CD4-positive, alpha-beta memory T cell (primary cell): ENCODE data around the gene HJURP. TPM values are rescaled to one million over a fixed set of nuclear protein-coding genes. Genes with fewer than 3 reads are reported as not detected.

Experiments used
- CTCF ChIA-PET: fragments of 350-600 bp; sonication (Branson Sonifier 250); formaldehyde crosslinking; loops from one replicate; lab custom pipeline; 2021; ENCODE audit warnings: inconsistent platforms; ENCODE audit not compliant: partially characterized antibody; lab: Charles Lee
- POLR2A ChIA-PET: fragments of 350-600 bp; sonication (Branson Sonifier 250); formaldehyde crosslinking; loops from one replicate; lab custom pipeline; 2021; ENCODE audit not compliant: partially characterized antibody; lab: Charles Lee
- DNase-seq, 5 donors: peaks; one replicate each; pipeline versions ENCODE4 v3.0.0 to v3.0.0-alpha.2; 2020 to 2022; ENCODE audit warnings: mixed read lengths in 1 of 5
- H3K27ac ChIP-seq: one replicate; pipeline ENCODE4 v1.7.0; 2013; ENCODE audit warnings: low read depth, low read length
- H3K27me3 ChIP-seq: 2 replicates; pipeline ENCODE4 v1.7.0; 2013; ENCODE audit warnings: mild to moderate bottlenecking, low read length, moderate library complexity; ENCODE audit not compliant: insufficient read depth
- H3K36me3 ChIP-seq: 2 replicates; pipeline ENCODE4 v1.7.0; 2013; ENCODE audit warnings: mild to moderate bottlenecking, low read length, moderate library complexity; ENCODE audit not compliant: insufficient read depth
- H3K4me1 ChIP-seq: 2 replicates; pipeline ENCODE4 v1.7.0; 2013; ENCODE audit warnings: mild to moderate bottlenecking, low read length, moderate library complexity; ENCODE audit not compliant: insufficient read depth
- H3K4me3 ChIP-seq, 2 donors: one replicate each; pipeline ENCODE4 v1.7.0; 2013; ENCODE audit warnings: low read length in 2 of 2, mild to moderate bottlenecking in 1 of 2
- H3K9me3 ChIP-seq, 2 donors: one replicate each; pipeline ENCODE4 v1.7.0; 2013; ENCODE audit warnings: low read length in 2 of 2, control low read depth in 1 of 2; ENCODE audit not compliant: control insufficient read depth in 1 of 2
- H3K27ac Mint-ChIP-seq, 7 donors: one replicate each; pipeline ENCODE4 v1.8.0; 2020 to 2021; ENCODE audit warnings: mixed read lengths in 7 of 7, mild to moderate bottlenecking in 6 of 7, inconsistent platforms in 3 of 7, moderate library complexity in 3 of 7
- H3K27me3 Mint-ChIP-seq, 2 donors: one replicate each; pipeline ENCODE4 v1.8.0; 2020 to 2021; ENCODE audit warnings: mixed read lengths in 2 of 2
- H3K36me3 Mint-ChIP-seq, 2 donors: one replicate each; pipeline ENCODE4 v1.8.0; 2020 to 2021; ENCODE audit warnings: mixed read lengths in 2 of 2, inconsistent platforms in 1 of 2, mild to moderate bottlenecking in 1 of 2
- H3K4me1 Mint-ChIP-seq, 4 donors: one replicate each; pipeline ENCODE4 v1.8.0; 2020 to 2021; ENCODE audit warnings: mixed read lengths in 4 of 4, mild to moderate bottlenecking in 1 of 4
- H3K4me3 Mint-ChIP-seq, 8 donors: one replicate each; pipeline ENCODE4 v1.8.0; 2020 to 2021; ENCODE audit warnings: mixed read lengths in 8 of 8, mild to moderate bottlenecking in 7 of 8, moderate library complexity in 6 of 8, inconsistent platforms in 3 of 8
- H3K9me3 Mint-ChIP-seq, 8 donors: one replicate each; pipeline ENCODE4 v1.8.0; 2020 to 2021; ENCODE audit warnings: mixed read lengths in 8 of 8, mild to moderate bottlenecking in 5 of 8, inconsistent platforms in 3 of 8, moderate library complexity in 1 of 8
- intact Hi-C: fragments of 100-400 bp; cut with micrococcal nuclease; formaldehyde crosslinking; loops from one replicate; pipeline ENCODE4 v1.15.1; 2023
- polyA plus RNA-seq, 2 donors: library from polyadenylated mRNA; unstranded; fragments of 300-500 nt; fragmentation: Illumina TruSeq; gene quantifications; one replicate each; pipeline ENCODE4 v1.2.3, GENCODE V29; 2021
- total RNA-seq, 2 experiments: library from RNA; stranded (reverse); gene quantifications; one replicate each; pipeline ENCODE4 v1.2.3, GENCODE V29; 2021

HJURP gene
- total and polyA plus RNA-seq, 4 experiments from 2014 or later = 0.19 to 0.44 TPM; not detected in 2

DNA sequence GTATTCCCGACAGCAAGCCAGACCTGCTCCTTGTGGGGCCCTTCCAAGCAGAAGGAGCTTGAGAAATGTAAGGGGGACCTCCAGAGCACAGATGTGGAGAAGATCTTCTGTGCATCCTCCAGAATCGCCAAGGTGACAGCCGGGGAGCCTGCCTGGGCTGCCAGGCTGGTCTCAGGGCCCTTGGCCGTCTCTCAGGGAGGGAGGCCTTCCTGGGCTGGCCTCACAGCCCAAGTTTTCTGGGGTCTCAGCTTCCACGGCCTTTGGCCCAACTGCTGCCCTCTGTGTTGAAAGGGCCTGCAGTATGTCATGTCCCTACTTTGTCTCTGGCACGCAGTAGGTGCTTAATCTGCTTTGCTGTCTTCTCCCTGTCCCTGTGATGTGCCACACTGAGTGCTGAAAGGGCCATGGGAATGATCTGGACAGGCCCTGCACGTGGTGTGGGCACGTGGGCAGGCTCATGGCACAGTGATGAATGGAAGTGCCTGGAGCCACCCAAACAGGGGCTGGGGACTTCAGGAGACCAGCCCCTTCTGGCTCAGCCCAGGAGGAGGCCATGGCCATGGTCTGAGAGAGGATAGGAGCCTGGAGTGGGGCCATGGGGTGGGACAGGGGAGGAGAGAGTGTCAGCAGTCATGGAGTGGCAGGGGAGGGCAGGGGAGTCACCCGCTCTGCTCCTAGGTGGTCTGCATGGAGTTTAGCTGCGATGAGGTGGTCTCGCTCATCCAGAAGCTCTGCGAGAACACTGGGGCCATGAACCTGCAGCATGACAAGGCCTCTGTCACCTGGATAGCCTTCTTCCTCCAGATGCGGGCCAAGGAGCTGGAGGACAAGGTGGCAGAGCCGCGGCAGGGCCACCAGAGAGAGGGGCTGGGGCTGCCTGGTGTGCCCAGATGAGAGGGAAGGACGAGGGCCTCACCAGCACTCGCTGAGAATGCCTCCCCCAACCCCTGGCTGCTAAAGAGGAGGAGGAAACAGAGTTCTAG is 35.4 kb downstream of the HJURP start:
- Histone ChIP-seq H3K27ac (no peak overlapping the region), H3K4me3 (no peak overlapping the region), H3K4me1 (no peaks in the 10 kb centered on the region), H3K27me3 (no peaks in the 10 kb centered on the region), H3K36me3 (no peaks in the 10 kb centered on the region), H3K9me3 (no peaks in the 10 kb centered on the region)
- H3K36me3 Mint-ChIP-seq = no peaks in the 10 kb centered on the region
- H3K27ac Mint-ChIP-seq = no peak overlapping the region
- ChIA-PET CTCF (no interaction called here), POLR2A (no interaction called here)
- H3K27me3 Mint-ChIP-seq = peaks cover 1 to 11% of the 10 kb centered on the region in 2 donors
- intact Hi-C loops = no loop called here
- no peaks in the 10 kb centered on the region for H3K9me3 Mint-ChIP-seq
- DNase-seq = no peak
- no peak overlapping the region for H3K4me3 Mint-ChIP-seq
- H3K4me1 Mint-ChIP-seq = no peaks in the 10 kb centered on the region

DNA sequence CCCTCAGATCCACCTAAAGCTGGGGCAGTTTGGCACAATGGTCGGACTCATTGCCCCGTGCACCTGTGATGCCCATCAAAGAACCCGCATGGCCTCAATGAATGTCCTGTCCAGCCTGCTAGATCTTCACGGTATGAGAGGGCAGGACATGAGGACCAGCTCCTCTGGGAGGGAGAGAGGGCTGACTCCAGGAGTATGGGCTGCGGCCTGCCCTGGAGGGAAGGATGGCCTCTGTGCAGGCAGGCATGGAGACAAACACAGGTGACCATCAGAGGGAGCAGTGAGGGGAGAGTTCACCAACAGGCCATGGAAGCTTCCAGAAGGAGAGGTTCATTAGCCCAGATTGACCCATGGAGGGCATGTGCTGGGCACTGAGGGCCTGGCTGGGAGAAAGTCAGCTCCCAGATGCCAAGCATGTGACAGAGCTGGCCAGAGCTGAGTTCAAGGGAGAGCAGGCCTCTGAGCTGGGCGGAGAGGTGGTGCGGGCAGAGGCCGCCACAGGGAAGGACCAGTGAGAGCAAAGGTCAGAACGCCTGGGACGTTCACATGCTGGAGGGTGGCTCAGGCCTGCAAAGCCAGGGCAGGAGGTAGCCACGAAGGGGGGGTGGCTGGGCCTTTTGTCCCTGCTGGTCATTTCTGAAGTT is 36.2 kb downstream of the HJURP start:
- H3K36me3 Mint-ChIP-seq = no peaks in the 10 kb centered on the region
- no peaks in the 10 kb centered on the region for H3K9me3 ChIP-seq
- H3K36me3 ChIP-seq = no peaks in the 10 kb centered on the region
- H3K4me1 ChIP-seq = no peaks in the 10 kb centered on the region
- ChIA-PET CTCF (no interaction called here), POLR2A (no interaction called here)
- H3K9me3 Mint-ChIP-seq = no peaks in the 10 kb centered on the region
- H3K4me3 ChIP-seq = no peak overlapping the region
- H3K4me3 Mint-ChIP-seq = no peak overlapping the region
- no peak overlapping the region for H3K27ac ChIP-seq
- H3K4me1 Mint-ChIP-seq = no peaks in the 10 kb centered on the region
- peak overlapping the region in 1 of 7 donors; percentile 57 for H3K27ac Mint-ChIP-seq
- no peak for DNase-seq
- peaks cover 0 to 11% of the 10 kb centered on the region in 2 donors for H3K27me3 Mint-ChIP-seq
- intact Hi-C loops = no loop called here
- no peaks in the 10 kb centered on the region for H3K27me3 ChIP-seq

DNA sequence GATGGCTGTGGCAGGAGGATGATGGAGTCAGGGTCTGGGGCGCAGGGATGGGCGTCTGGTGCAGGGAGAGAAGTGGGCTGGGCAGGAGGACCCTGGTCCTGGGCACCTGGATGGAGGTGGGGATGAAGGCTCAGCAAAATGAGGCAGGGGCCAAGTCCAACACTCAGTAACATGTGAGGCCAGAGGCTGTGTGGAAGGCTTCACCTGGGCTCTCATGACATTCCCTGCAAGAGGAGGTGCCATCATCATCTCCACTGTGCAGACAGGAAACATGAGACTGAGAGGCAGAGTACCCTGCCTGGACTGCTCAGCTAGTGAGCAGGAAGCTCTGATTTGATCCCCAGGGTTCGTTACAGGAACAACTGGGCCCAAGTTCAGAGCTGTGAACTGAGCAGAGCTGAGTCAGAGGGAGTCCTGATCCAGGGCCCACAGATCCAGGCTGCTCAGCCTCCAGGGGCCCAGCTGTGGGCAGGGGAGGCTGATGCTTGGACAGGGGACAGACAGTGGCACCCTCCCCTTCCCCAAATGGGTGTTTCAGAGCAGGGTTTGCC is 36.9 kb downstream of the HJURP start:
- H3K27me3 ChIP-seq = no peaks in the 10 kb centered on the region
- no peaks in the 10 kb centered on the region for H3K9me3 ChIP-seq
- peaks cover 0 to 11% of the 10 kb centered on the region in 2 donors for H3K27me3 Mint-ChIP-seq
- H3K27ac ChIP-seq = no peak overlapping the region
- no peak overlapping the region for H3K4me3 Mint-ChIP-seq
- POLR2A ChIA-PET = no interaction called here
- peak overlapping the region in 1 of 7 donors; percentile 74 for H3K27ac Mint-ChIP-seq
- H3K4me1 Mint-ChIP-seq = no peaks in the 10 kb centered on the region
- CTCF ChIA-PET = no interaction called here
- no peaks in the 10 kb centered on the region for H3K4me1 ChIP-seq
- intact Hi-C loops = no loop called here
- no peak overlapping the region for H3K4me3 ChIP-seq
- H3K36me3 Mint-ChIP-seq = no peaks in the 10 kb centered on the region
- no peaks in the 10 kb centered on the region for H3K36me3 ChIP-seq
- no peaks in the 10 kb centered on the region for H3K9me3 Mint-ChIP-seq
- DNase-seq = no peak

DNA sequence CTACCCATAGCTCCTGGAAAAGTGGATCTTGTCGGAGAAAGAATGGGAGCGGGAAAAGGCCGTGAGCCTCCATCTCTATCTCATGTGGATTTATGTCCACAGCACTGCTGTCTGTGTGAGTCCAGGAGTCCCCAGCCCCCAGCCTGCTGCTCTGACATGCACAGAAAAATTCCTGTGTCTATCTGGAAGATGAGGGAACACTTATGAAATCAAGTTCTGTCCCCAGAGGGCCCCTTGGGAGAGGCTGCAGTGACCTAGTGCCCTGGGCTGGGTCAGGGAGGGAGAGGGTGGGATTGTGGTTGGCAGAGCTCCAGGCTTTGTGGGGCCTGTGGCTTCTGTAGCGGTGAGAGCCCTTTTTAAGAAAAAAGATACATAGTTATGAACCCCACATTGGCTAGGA is 37.6 kb downstream of the HJURP start:
- DNase-seq = no peak
- H3K4me1 Mint-ChIP-seq = no peaks in the 10 kb centered on the region
- CTCF ChIA-PET = no interaction called here
- Histone ChIP-seq H3K36me3 (no peaks in the 10 kb centered on the region), H3K9me3 (no peaks in the 10 kb centered on the region), H3K27ac (no peak overlapping the region), H3K4me1 (no peaks in the 10 kb centered on the region), H3K4me3 (no peak overlapping the region), H3K27me3 (no peaks in the 10 kb centered on the region)
- intact Hi-C loops = no loop called here
- peaks cover 0 to 11% of the 10 kb centered on the region in 2 donors for H3K27me3 Mint-ChIP-seq
- H3K36me3 Mint-ChIP-seq = no peaks in the 10 kb centered on the region
- POLR2A ChIA-PET = no interaction called here
- H3K27ac Mint-ChIP-seq = no peak overlapping the region
- H3K9me3 Mint-ChIP-seq = no peaks in the 10 kb centered on the region
- H3K4me3 Mint-ChIP-seq = no peak overlapping the region

DNA sequence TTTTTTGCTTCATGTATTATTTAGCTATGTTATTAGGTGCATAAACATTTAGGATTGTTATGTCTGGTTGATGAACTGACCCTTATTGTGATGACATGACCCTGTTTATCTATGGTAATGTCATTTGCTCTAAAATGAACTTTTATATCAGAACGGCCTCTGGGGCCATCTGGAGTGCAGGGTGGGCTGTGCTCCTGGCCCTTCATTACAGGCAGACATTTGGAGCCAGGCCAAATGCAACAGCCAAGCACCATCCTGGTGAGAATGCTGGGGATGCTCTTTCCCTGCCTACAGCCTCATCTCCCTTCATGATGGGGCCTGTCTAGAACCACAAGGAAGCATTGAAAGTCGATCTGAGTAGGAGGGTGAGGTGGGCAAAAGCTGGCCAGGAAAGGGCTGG is 38.0 kb downstream of the HJURP start:
- Mint-ChIP-seq H3K36me3 (no peaks in the 10 kb centered on the region), H3K27me3 (peaks cover 0 to 11% of the 10 kb centered on the region in 2 donors), H3K4me3 (no peak overlapping the region), H3K9me3 (no peaks in the 10 kb centered on the region), H3K4me1 (no peaks in the 10 kb centered on the region), H3K27ac (no peak overlapping the region)
- intact Hi-C loops = no loop called here
- no peaks in the 10 kb centered on the region for H3K27me3 ChIP-seq
- H3K27ac ChIP-seq = no peak overlapping the region
- CTCF ChIA-PET = no interaction called here
- POLR2A ChIA-PET = no interaction called here
- no peaks in the 10 kb centered on the region for H3K4me1 ChIP-seq
- no peak for DNase-seq
- no peaks in the 10 kb centered on the region for H3K36me3 ChIP-seq
- H3K4me3 ChIP-seq = no peak overlapping the region
- H3K9me3 ChIP-seq = no peaks in the 10 kb centered on the region

DNA sequence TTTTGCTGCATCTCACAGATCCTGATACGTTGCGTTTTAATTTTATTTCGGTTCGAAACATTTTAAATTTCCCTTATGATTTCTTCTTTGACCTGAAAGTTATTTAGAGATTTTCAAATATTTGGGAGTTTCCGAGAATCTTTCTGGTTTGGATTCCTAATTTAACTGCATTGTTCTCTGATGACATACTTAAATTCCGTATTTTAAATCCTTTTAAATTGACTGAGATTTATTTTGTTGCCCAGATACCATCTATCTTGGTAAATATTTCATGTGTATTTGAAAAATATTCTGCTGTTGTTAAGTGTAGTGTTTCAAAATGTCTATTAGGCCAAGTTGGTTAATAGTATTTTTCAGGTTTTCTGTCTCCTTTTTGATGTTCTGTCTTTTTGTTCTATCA is 38.5 kb downstream of the HJURP start:
- H3K4me1 Mint-ChIP-seq = no peaks in the 10 kb centered on the region
- no peaks in the 10 kb centered on the region for H3K36me3 ChIP-seq
- H3K4me3 Mint-ChIP-seq = no peak overlapping the region
- no peak for DNase-seq
- H3K36me3 Mint-ChIP-seq = no peaks in the 10 kb centered on the region
- H3K9me3 Mint-ChIP-seq = no peaks in the 10 kb centered on the region
- H3K9me3 ChIP-seq = no peaks in the 10 kb centered on the region
- no peaks in the 10 kb centered on the region for H3K4me1 ChIP-seq
- H3K27ac ChIP-seq = no peak overlapping the region
- H3K27ac Mint-ChIP-seq = no peak overlapping the region
- H3K27me3 Mint-ChIP-seq = peaks cover 0 to 11% of the 10 kb centered on the region in 2 donors
- ChIA-PET CTCF (no interaction called here), POLR2A (no interaction called here)
- intact Hi-C loops = no loop called here
- no peak overlapping the region for H3K4me3 ChIP-seq
- no peaks in the 10 kb centered on the region for H3K27me3 ChIP-seq

DNA sequence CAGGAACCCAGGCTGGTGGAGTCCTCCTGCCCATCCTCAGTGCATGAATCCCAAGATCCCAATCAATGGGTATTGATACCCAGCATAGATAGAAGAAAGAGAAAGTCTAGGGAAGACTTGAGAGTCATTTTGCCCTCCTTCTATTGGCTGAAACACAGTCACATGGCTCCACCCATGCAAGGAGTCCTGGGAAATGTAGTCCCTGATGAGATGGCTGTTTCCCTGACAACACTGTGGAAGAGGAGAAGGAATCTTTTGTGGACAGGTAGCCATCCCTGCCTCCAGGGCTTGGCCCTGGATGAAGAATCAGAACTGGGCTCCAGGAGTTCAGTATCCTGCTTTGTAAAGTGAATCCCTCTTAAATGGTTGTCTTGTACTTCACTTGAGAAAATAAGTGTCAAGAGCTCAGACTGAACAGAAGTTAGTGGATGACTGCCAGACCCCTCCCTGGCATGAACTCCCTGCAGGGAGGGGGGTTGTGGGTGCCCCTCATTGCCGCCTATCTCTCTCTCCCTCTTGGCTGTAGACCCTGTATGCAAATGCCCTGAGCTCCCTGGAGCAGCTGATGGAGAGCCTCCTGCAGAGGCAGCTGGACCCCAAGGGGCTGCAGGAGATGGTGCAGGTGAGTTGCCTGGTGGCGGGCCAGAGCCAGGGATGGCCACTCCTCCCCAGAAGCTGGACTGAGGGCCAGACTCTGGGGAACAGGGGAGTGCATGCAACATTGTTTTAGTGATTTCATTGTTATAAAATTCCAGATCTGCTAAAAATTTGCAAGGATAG is 40.1 kb downstream of the HJURP start:
- POLR2A ChIA-PET = no interaction called here
- Histone ChIP-seq H3K36me3 (no peaks in the 10 kb centered on the region), H3K27ac (no peak overlapping the region), H3K4me3 (no peak overlapping the region), H3K9me3 (no peaks in the 10 kb centered on the region), H3K27me3 (no peaks in the 10 kb centered on the region), H3K4me1 (no peaks in the 10 kb centered on the region)
- CTCF ChIA-PET = no interaction called here
- H3K9me3 Mint-ChIP-seq = no peaks in the 10 kb centered on the region
- DNase-seq = no peak
- no peaks in the 10 kb centered on the region for H3K4me1 Mint-ChIP-seq
- no peaks in the 10 kb centered on the region for H3K36me3 Mint-ChIP-seq
- intact Hi-C loops = no loop called here
- peaks cover 2 to 13% of the 10 kb centered on the region in 2 donors for H3K27me3 Mint-ChIP-seq
- H3K4me3 Mint-ChIP-seq = no peak overlapping the region
- H3K27ac Mint-ChIP-seq = no peak overlapping the region
